Measurements from ENCODE around the gene HSFX3. TPM values are rescaled to one million over a fixed set of nuclear protein-coding genes. Genes with fewer than 3 reads are reported as not detected.
"Not testable (repeated sequence)": the region's sequence is repeated elsewhere in the genome, so short reads cannot be mapped to it uniquely, and the experiment has no call there.

The HSFX3 gene
- total RNA-seq, 2 experiments from 2014 or later = not detected

- no peak overlapping the region for H3K27ac ChIP-seq (ENCODE audit: low read depth in 1 of 2, low read length in 2 of 2)
- Mint-ChIP-seq H3K4me1 (ENCODE audit: low read depth) (peaks cover 25% of the 10 kb centered on the region), H3K36me3 (ENCODE audit: low read depth) (peaks cover 5% of the 10 kb centered on the region), H3K27ac (peak overlapping the region; percentile 82), H3K4me3 (peak overlapping the region; percentile 38), H3K27me3 (no peaks in the 10 kb centered on the region), H3K9me3 (no peaks in the 10 kb centered on the region)
- intact Hi-C loops (cut with DNase I, micrococcal nuclease) = no loop called here
- peak; percentile 37 for TF ChIP-seq CTCF (IDR thresholded peaks at IDR 0.05)
- ChIA-PET CTCF (interaction anchor here (0.8 to 1.5 kb wide), 7 partner anchors 9 to 412 kb away, joined by 3 to 7 read pairs (median 3); partner anchors contain the start of genes EOLA1 and IDS), POLR2A (interaction anchor here (1.0 to 1.2 kb wide), 2 partner anchors 12 to 22 kb away, joined by 5 to 10 read pairs; partner anchors contain the start of genes EOLA1 and IDS)
- no peaks in the 10 kb centered on the region for H3K9me3 ChIP-seq (ENCODE audit: control insufficient read depth in 1 of 2, insufficient read depth in 1 of 2, low read length in 2 of 2)
- peaks cover 36% of the 10 kb centered on the region for H3K4me1 ChIP-seq (ENCODE audit: insufficient read depth, low read length)
- DNase-seq (peak in 4 of 14 experiments; percentile 56 to 78 (median 70)), ATAC-seq (ENCODE audit: poor library complexity) (peak; percentile 25)
- H3K36me3 ChIP-seq (ENCODE audit: insufficient read depth, low read length) = no peaks in the 10 kb centered on the region
- H3K27me3 ChIP-seq (ENCODE audit: control insufficient read depth in 1 of 2, insufficient read depth in 2 of 2, low read length in 2 of 2) = no peaks in the 10 kb centered on the region
- H3K4me3 ChIP-seq (ENCODE audit: low read length) = no peak overlapping the region
These were observed 22.0 kb downstream of the HSFX3 start for GRCh38 chrX:149527705-149528104.

- ChIA-PET CTCF (interaction anchor here (0.8 kb wide), 2 partner anchors 11 to 14 kb away, joined by 3 to 4 read pairs; partner anchors contain the start of gene EOLA1), POLR2A (interaction anchor here (1.3 to 2.4 kb wide), 2 partner anchors 14 to 21 kb away, joined by 3 to 12 read pairs; partner anchors contain the start of genes EOLA1 and IDS)
- Histone ChIP-seq H3K4me1 (ENCODE audit: insufficient read depth, low read length) (peaks cover 48% of the 10 kb centered on the region), H3K27ac (ENCODE audit: low read depth in 1 of 2, low read length in 2 of 2) (peak overlapping the region; percentile 80 to 86)
- H3K9me3 Mint-ChIP-seq; H3K36me3 ChIP-seq (ENCODE audit: insufficient read depth, low read length); H3K4me3 ChIP-seq (ENCODE audit: low read length); H3K36me3 Mint-ChIP-seq (ENCODE audit: low read depth); H3K4me3 Mint-ChIP-seq; intact Hi-C loops (cut with DNase I, micrococcal nuclease); ATAC-seq (ENCODE audit: poor library complexity); H3K27me3 ChIP-seq (ENCODE audit: control insufficient read depth in 1 of 2, insufficient read depth in 2 of 2, low read length in 2 of 2); H3K27me3 Mint-ChIP-seq; H3K9me3 ChIP-seq (ENCODE audit: control insufficient read depth in 1 of 2, insufficient read depth in 1 of 2, low read length in 2 of 2): not testable (repeated sequence)
- DNase-seq = peak in 2 of 14 experiments; percentile 15 to 30
- Mint-ChIP-seq H3K4me1 (ENCODE audit: low read depth) (peaks cover 35% of the 10 kb centered on the region), H3K27ac (peak overlapping the region; percentile 88)
These were observed 23.2 kb downstream of the HSFX3 start for GRCh38 chrX:149526318-149527033.

- H3K4me3 Mint-ChIP-seq = peak overlapping the region; percentile 51
- H3K9me3 Mint-ChIP-seq; intact Hi-C loops (cut with DNase I, micrococcal nuclease); H3K27me3 Mint-ChIP-seq; H3K27me3 ChIP-seq (ENCODE audit: control insufficient read depth in 1 of 2, insufficient read depth in 2 of 2, low read length in 2 of 2); H3K36me3 Mint-ChIP-seq (ENCODE audit: low read depth); H3K9me3 ChIP-seq (ENCODE audit: control insufficient read depth in 1 of 2, insufficient read depth in 1 of 2, low read length in 2 of 2); H3K36me3 ChIP-seq (ENCODE audit: insufficient read depth, low read length): not testable (repeated sequence)
- H3K27ac Mint-ChIP-seq = peak overlapping the region; percentile 88
- ChIA-PET CTCF (interaction anchor here (0.8 kb wide), 2 partner anchors 10 to 14 kb away, joined by 3 to 4 read pairs; partner anchors contain the start of gene EOLA1), POLR2A (interaction anchor here (1.3 to 2.4 kb wide), 2 partner anchors 14 to 21 kb away, joined by 3 to 12 read pairs; partner anchors contain the start of genes EOLA1 and IDS)
- Histone ChIP-seq H3K4me1 (ENCODE audit: insufficient read depth, low read length) (peaks cover 51% of the 10 kb centered on the region), H3K4me3 (ENCODE audit: low read length) (peak overlapping the region; percentile 16), H3K27ac (ENCODE audit: low read depth in 1 of 2, low read length in 2 of 2) (peak overlapping the region; percentile 80 to 86)
- peak in 10 of 14 experiments; percentile 5 to 79 (median 30) for DNase-seq
- H3K4me1 Mint-ChIP-seq (ENCODE audit: low read depth) = peaks cover 41% of the 10 kb centered on the region
- peak; percentile 35 for ATAC-seq (ENCODE audit: poor library complexity)
These were observed 23.8 kb downstream of the HSFX3 start for GRCh38 chrX:149525903-149526302.

- H3K27me3 Mint-ChIP-seq; H3K27me3 ChIP-seq (ENCODE audit: control insufficient read depth in 1 of 2, insufficient read depth in 2 of 2, low read length in 2 of 2); H3K36me3 ChIP-seq (ENCODE audit: insufficient read depth, low read length); CTCF ChIA-PET; intact Hi-C loops (cut with DNase I, micrococcal nuclease); H3K36me3 Mint-ChIP-seq (ENCODE audit: low read depth); H3K9me3 ChIP-seq (ENCODE audit: control insufficient read depth in 1 of 2, insufficient read depth in 1 of 2, low read length in 2 of 2); H3K9me3 Mint-ChIP-seq: not testable (repeated sequence)
- H3K27ac ChIP-seq (ENCODE audit: low read depth in 1 of 2, low read length in 2 of 2) = peak overlapping the region; percentile 56 to 67
- H3K4me3 ChIP-seq (ENCODE audit: low read length) = peak overlapping the region; percentile 19
- ATAC-seq (ENCODE audit: poor library complexity) (peak; percentile 80), DNase-seq (peak; percentile 51 to 89 (median 65))
- Mint-ChIP-seq H3K27ac (peak overlapping the region; percentile 88), H3K4me1 (ENCODE audit: low read depth) (peaks cover 46% of the 10 kb centered on the region), H3K4me3 (peak overlapping the region; percentile 62)
- POLR2A ChIA-PET = interaction anchor here (2.4 kb wide), 1 partner anchor 15 kb away, joined by 12 read pairs; the partner anchor contains the start of gene EOLA1
- peaks cover 51% of the 10 kb centered on the region for H3K4me1 ChIP-seq (ENCODE audit: insufficient read depth, low read length)
These were observed 24.3 kb downstream of the HSFX3 start for GRCh38 chrX:149525389-149525788.
